ENCODE data around the gene GRK3. TPM values are rescaled to one million over a fixed set of nuclear protein-coding genes. Genes with fewer than 3 reads are reported as not detected.

The GRK3 gene
- total RNA-seq, 1 donor from 2014 or later: 4.3 TPM

DNA sequence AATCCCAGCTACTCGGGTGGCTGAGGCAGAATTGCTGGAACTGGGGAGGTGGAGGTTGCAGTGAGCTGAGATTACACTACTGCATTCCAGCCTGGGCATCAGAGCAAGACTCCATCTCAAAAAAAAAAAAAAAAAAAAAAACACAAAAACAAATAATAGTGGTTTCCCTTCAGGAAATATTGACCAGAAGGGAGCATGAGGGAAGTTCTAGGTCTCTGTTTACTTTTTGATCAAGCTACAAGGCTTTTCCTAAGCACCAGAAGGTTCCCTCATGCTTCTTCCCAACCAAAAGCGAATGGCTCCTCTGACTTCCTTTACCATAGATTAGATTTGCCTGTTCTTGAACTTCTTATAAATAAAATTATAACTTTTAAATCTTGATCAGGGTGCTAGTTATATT is 195.8 kb downstream of the GRK3 start:
- ATAC-seq: no peak
- intact Hi-C loops (cut with micrococcal nuclease): no loop called here

DNA sequence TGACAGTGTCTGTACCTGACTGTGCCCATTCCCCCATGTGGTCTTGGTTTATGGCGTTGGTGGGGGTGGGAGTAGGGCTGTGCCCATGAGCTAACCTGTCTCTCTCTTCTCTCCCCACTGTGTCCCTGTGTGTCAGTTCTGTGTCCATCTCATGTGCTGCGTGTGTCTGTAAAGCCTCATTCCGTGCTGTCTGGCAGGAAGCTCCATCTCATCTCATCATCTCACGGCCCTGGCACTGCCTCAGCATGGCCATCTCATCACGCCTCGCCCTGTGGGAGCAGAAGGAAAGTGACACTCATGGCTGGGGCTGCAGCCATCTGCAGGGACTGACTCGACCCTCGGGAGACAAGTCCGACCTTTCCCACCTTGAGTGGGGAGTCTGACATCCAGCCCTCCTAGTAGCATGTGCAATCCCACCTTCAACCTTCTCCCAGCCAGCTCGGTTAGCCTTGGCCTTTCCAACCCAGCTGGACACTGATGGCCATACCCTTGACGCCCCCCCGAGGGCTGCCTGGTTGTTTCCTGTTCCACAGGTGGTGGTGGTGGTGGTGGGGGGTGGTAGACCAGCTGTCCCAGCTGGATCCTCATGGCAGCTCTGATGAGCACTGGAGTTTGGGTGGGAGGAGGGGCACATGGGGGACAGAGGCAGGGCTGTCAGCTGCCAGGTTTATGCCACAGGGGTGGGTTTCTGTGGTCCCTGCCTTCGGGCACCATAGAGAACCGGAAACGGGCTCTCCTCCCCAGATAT is 196.5 kb downstream of the GRK3 start:
- ATAC-seq (peak; percentile 7), DNase-seq (no peak)
- intact Hi-C loops (cut with micrococcal nuclease): no loop called here

More for the DNA sequence above, 195.8 kb downstream of the GRK3 start:
- DNase-seq: no peak

DNA sequence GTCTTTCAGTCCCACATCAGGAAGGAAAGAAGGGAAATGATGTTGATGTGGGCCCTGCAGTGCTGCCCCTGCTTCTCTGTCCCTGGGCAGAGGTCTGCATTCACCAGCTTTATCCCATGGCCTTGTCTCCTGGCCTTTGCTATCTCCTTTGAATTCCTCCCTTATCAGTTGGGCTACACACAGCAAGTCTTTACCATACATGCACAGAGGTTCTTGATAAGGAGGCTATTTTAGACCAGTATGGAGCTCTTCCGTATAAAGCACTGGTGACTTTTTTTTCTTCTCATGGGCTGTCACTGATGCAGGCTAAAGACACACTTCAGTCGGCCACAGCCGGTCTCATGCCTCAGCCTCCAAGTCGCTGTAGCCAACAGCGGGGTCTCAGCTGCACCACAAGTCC is 197.7 kb downstream of the GRK3 start:
- intact Hi-C loops (cut with micrococcal nuclease): no loop called here
- DNase-seq: no peak
- ATAC-seq: peak; percentile 76

DNA sequence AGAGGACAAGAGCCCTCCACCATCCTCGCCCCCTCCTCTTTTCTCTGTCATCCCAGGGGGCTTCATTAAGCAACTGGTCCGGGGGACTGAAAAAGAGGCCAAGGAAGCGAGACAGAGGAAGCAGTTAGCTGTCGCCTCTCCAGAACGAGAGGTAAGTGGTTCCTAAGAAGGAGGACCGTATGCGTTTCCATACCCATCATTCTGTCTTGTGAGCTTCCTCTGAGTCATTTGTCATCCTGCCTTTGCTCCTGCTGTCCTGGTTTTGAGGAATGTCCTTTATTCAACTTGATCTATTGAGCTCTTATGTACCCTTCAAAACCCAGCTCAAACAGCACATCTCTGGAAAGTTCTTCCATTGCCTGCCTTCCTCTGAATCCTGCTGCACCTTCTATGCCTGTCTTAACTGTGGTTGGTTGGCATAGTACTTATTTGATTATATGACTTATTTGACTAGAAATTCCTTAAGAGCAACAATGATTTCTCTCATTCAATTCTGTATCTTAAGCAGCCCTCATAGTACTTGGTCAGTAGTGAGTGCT is 198.8 kb downstream of the GRK3 start:
- intact Hi-C loops (cut with micrococcal nuclease): no loop called here
- ATAC-seq: no peak

DNA sequence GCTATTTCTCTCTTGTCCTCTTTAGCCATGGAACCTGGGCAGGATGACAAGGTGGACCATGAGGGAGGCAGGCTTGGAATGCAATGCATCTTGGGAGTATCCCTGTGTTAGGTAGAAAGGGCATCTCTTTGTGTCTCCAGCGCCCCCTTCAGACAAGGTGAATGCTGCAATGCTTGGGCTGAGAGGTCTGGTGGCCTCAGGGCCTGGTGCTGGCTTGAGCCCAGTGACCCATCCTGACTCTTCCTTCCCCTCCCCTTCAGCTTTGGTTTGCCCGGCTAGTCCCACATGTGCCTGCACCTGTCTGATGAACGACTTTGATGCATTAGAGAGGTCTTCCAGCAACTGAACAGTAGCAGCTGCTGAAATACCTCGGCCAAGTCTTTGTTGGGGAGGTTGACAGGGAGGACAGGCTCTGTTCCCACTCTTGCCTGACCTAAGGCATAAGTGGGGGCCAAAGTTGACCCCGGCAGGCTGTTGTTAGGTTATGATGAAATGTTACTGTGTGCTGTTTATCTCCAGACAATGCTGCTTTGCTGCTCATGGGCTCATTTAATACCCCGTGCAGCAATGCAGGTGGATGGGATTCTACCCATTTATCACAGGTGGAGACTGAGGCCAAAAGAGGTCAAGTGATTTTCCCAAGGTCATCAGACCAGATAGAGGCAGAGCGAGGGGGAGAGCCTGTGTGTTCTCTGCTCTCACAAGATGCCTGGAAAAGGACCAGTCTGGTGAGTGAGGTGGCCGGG is 200.0 kb downstream of the GRK3 start:
- DNase-seq (no peak), ATAC-seq (no peak)
- intact Hi-C loops (cut with micrococcal nuclease): no loop called here

More for the DNA sequence above, 198.8 kb downstream of the GRK3 start:
- no peak for DNase-seq

DNA sequence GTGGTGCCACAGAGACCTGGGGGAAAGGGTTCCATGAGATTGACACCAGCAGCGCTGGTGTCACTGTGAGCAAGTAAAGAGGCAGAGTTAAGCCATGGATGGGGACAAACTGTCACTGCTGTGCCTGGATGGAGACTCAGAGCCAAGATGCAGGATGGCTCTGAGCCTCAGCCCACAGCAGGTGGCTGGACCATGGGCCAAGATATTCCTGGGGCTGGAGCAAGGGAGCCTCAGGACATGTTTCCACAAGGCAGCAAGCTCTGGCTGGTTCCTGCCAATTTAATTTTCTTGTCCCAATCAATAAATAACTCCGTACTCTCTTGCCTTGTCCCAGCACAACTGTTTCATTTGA is 200.5 kb downstream of the GRK3 start:
- DNase-seq (no peak), ATAC-seq (peak; percentile 12)
- intact Hi-C loops (cut with micrococcal nuclease): no loop called here

DNA sequence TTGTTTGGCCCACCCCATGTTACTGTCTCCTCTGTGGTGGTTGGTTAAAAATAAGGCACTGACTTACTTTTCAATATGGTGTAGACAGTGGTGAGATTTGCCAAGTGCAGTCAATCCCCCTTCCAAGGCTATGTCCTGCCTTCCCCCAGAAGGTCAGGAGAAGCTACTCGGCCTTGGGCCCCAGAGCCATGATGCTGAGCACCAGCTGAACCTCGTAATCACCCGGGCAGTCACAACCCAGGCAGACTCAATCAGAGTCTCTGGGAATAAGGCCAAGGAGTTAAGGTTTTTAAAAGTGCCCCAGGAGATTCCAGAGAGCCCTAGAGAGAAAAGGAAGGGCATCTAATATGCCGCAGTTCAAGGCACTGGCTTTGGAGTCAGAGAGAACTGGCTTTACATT is 201.3 kb downstream of the GRK3 start:
- ATAC-seq: peak; percentile 31
- intact Hi-C loops (cut with micrococcal nuclease): no loop called here
- DNase-seq: no peak

DNA sequence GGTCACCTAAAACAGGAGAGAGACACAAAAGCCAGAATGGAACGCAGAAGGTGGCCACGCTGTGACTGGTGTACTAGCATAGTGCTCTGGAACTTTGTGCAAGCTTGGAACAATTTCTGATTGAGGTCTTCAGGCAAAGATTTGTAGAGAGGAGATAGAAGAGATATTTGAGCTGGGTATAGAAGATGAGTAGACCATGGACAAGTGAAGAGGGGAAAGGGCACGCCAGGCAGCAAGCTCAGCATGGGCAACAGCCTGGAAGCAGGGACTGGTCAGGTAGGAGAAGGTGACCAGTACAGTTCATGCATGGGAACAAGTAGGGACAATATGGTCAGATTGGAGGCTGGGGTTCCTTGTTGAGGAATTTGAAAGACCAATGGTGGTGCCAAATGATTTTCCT is 201.9 kb downstream of the GRK3 start:
- DNase-seq (no peak), ATAC-seq (no peak)
- intact Hi-C loops (cut with micrococcal nuclease): no loop called here

DNA sequence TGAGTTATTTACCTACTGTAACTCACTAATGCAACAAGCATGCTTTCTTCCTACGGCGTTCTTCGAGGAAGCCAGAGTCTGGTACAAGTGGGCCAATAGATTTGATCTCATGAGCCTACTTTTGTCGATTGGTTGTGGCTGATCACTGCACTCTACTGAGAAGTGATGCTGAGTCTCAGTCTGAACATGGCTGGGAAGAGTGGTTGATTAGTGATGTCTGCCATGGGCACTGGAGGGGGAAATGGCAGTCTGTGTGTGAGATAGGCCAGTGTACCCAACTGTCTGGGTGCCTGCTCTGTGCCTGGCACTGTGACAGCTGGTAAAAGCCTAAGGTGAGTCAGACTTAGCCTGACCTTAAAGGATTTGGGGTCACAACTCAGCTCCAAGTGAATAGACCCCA is 205.9 kb downstream of the GRK3 start:
- ATAC-seq (no peak), DNase-seq (no peak)
- intact Hi-C loops (cut with micrococcal nuclease): no loop called here

DNA sequence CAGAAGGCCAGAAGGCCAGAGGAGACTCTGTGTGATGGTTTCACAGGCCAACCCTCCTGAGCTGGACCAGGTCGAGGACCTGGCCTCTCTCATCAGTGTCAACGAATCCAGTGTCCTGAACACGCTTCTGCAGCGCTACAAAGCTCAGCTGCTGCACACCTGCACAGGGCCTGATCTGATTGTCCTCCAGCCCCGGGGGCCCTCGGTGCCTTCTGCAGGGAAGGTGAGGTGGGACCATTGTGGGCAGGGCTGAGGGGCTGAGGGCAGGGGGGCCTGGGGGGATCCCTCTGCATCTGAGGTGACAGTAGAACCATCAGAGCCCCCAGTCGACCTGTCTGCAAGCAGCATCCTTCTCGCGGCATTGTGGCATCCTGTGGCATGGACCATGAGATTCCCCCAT is 207.8 kb downstream of the GRK3 start:
- intact Hi-C loops (cut with micrococcal nuclease): loop anchor here (2.0 kb wide), 1 partner anchor 309 kb away; no protein-coding TSS in a partner anchor

DNA sequence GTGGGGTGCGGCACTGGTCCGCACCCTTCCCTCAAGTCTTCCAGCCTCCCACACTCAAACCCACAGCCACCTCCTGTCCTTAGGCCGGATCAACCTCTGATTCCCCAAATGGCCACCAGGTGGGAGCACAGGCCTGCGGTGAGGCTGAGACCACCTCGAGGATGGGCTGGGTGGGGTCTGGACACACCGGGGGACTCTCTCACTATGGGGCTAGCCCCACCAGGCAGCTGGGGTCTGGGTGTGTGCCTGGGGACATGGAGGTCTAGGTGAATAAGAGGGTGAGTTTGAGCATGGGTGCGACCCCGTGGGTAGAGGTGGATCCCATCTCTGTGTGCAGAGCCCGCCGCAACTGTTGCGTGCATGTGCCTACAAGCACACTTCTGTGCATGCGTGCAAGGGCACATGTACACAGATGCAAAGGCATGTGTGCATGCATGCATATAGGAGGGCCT is 210.1 kb downstream of the GRK3 start:
- DNase-seq: no peak
- intact Hi-C loops (cut with micrococcal nuclease): no loop called here
- peak; percentile 4 for ATAC-seq

More for the DNA sequence above, 207.8 kb downstream of the GRK3 start:
- ATAC-seq: no peak
- no peak for DNase-seq

DNA sequence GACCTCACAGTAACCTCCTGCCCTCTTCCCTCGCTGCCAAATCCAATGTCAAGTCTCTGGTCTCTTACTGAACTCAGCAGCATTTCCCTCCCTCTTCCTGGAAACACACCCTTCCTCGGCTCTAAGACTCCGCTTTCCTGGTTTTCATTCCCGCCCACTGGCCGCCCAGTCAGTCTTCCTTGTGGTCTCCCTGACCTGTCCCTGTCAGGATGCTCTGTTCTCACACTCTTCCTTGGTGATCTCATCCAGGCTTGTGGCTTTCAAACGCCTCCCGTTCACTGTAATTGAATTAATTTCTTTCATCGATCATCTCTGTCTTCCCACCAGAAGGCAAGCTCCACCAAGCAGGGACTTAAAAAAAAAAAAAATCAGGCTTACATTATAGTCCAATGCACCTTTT is 211.1 kb downstream of the GRK3 start:
- intact Hi-C loops (cut with micrococcal nuclease): no loop called here
- no peak for DNase-seq
- no peak for ATAC-seq

DNA sequence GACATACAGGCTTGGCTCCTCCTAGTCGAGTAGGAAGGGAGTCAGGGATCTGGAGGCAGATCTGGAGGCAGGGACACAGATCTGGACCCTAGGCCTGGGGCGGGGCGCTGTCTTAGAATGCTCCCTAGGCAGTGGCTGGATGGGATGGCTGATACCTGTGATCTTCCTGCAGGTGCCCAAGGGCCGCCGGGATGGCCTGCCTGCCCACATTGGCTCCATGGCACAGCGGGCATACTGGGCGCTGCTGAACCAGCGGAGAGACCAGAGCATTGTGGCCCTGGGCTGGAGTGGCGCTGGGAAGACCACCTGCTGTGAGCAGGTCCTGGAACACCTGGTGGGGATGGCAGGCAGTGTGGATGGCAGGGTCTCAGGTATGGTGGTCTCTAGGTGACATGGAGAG is 212.9 kb downstream of the GRK3 start:
- ATAC-seq (no peak), DNase-seq (no peak)
- intact Hi-C loops (cut with micrococcal nuclease): no loop called here

DNA sequence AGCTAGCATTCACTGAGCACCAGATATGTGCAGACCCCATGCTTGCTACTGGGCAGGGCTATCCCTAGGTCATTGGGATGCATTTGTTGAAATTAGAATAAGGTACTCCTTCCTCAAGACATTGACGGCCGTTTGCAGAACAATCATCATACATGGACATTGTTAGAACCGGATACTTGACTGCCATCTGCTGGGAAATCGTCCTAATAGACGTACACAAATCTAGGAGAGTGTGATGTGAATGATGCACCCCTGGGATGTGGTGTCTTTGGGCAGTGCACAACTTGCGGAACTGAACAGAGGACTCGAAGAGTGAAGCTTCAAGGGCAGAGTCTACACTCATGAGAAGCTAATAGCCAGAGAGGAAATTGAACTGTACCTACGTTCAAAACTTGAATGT is 213.4 kb downstream of the GRK3 start:
- ATAC-seq (no peak), DNase-seq (no peak)
- intact Hi-C loops (cut with micrococcal nuclease): no loop called here

Other genes with a start within 250 kb of the GRK3 start
- 138 TPM for gene MYO18B, start 177.5 kb downstream of the GRK3 start, total RNA-seq